ENCODE measurements around the gene RBMS1. TPM values are rescaled to one million over a fixed set of nuclear protein-coding genes. Genes with fewer than 3 reads are reported as not detected.

RBMS1 gene
- polyA plus RNA-seq, 1 donor (not counting 4 experiments of a cell fraction or from before 2014, with no cell fraction given): 89.1 TPM

DNA sequence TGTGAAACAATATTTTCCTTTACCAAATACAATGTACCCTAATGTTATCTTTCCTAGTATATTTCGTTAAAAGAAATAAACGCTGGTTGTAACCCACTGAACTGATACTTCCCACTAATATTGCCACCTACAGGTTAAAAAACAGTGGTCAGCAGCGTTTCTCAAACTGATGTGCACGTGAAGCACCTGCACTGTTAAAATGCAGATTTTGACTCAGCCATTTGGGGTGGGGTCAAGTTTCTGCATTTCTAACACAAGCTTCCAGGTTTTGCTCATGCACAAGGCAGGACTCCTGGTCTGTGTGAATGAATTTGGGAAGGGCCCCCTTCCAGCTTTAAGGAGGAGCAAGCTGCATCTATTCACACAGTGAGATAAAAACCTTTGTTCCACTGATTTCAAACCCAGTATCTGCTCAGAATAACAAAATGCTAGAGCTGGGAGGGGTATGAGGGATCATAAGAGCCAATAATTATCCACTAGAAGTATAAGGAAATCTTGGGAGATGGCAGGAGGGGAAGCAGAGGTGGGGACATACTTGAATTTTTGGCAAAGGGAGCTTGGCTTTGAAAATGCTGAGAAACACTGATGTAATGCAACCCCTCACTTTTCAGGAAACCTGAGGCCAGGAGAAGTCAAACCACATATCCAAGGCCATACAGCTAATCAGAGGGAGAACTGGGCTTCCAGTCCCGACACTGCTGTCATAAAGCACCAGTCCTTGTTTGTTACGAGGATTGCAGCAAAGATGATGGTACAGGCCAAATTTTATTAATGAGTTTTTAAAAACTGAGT is 116.2 kb downstream of the RBMS1 start:
- Histone ChIP-seq H3K27me3 (ENCODE audit: control insufficient read depth, extremely low read depth, insufficient read depth, low read length) (no peaks in the 10 kb centered on the region), H3K79me2 (ENCODE audit: control insufficient read depth, insufficient read depth, low read length) (peaks cover 96% of the 10 kb centered on the region), H3K9me1 (ENCODE audit: control insufficient read depth, extremely low read depth, insufficient read depth, low read length) (peaks cover 3% of the 10 kb centered on the region), H4K20me1 (ENCODE audit: control insufficient read depth, extremely low read depth, insufficient read depth, low read length) (no peaks in the 10 kb centered on the region), H3K9me3 (ENCODE audit: control insufficient read depth, low read depth, low read length) (no peaks in the 10 kb centered on the region), H3K4me3 (ENCODE audit: control insufficient read depth in 2 of 3, extremely low read depth in 1 of 3, insufficient read depth in 2 of 3, low read depth in 1 of 3, low read length in 3 of 3) (no peak overlapping the region), H3K4me1 (ENCODE audit: control insufficient read depth, extremely low read depth, insufficient read depth, low read length) (peaks cover 54% of the 10 kb centered on the region), H3K9ac (ENCODE audit: control insufficient read depth, extremely low read depth, insufficient read depth, low read length) (no peak overlapping the region), H3K4me2 (ENCODE audit: control insufficient read depth, extremely low read depth, insufficient read depth, low read depth, low read length) (peak overlapping the region; percentile 15), H3K36me3 (ENCODE audit: control insufficient read depth in 2 of 2, extremely low read depth in 1 of 2, insufficient read depth in 2 of 2, low read length in 2 of 2) (peaks cover 0 to 4% of the 10 kb centered on the region in 2 experiments), H3K27ac (ENCODE audit: control insufficient read depth, insufficient read depth, low read length) (no peak overlapping the region), H2AFZ (ENCODE audit: control insufficient read depth, low read length) (no peak overlapping the region)
- dilution Hi-C loops (cut with MboI; ENCODE audit: extremely low pct_ligation_motif_present, low sequenced_read_pairs): no loop called here
- DNase-seq (ENCODE audit: low read depth, low spot score): no peak
- FAIRE-seq: no peak
- TF ChIP-seq, protein P1, sequence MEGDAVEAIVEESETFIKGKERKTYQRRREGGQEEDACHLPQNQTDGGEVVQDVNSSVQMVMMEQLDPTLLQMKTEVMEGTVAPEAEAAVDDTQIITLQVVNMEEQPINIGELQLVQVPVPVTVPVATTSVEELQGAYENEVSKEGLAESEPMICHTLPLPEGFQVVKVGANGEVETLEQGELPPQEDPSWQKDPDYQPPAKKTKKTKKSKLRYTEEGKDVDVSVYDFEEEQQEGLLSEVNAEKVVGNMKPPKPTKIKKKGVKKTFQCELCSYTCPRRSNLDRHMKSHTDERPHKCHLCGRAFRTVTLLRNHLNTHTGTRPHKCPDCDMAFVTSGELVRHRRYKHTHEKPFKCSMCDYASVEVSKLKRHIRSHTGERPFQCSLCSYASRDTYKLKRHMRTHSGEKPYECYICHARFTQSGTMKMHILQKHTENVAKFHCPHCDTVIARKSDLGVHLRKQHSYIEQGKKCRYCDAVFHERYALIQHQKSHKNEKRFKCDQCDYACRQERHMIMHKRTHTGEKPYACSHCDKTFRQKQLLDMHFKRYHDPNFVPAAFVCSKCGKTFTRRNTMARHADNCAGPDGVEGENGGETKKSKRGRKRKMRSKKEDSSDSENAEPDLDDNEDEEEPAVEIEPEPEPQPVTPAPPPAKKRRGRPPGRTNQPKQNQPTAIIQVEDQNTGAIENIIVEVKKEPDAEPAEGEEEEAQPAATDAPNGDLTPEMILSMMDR (optimal IDR thresholded peaks at IDR 0.05 in 1 of 3, IDR thresholded peaks at IDR 0.05 in 1 of 3, conservative IDR thresholded peaks at IDR 0.05 in 1 of 3; ENCODE audit: extremely low read depth in 1 of 3, insufficient read depth in 2 of 3, low read length in 3 of 3): peak in 1 of 3 experiments; percentile 11
- no peak for TF ChIP-seq EZH2 (IDR thresholded peaks at IDR 0.05; ENCODE audit: low read length)

DNA sequence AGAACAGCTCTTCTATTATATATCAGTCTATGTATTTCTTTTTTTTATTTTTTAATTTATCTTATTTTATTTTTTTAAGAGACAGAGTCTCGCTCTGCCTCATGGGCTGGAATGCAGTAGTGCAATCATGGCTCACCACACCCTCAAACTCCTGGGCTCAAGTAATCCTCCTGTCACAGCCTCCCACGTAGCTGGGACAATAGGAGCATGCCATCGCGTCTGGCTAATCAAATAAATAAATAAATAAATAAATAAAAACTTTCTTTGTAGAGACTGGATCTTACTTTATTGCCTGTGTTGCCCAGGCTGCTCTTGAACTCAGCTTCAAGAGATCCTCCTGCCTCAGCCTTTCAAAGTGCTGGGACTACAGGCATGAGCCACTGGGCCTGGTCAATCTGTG is 117.0 kb downstream of the RBMS1 start:
- no peaks in the 10 kb centered on the region for H3K9me3 ChIP-seq (ENCODE audit: control insufficient read depth, low read depth, low read length)
- TF ChIP-seq EZH2 (IDR thresholded peaks at IDR 0.05; ENCODE audit: low read length): no peak
- TF ChIP-seq, protein P1 (optimal IDR thresholded peaks at IDR 0.05 in 1 of 3, IDR thresholded peaks at IDR 0.05 in 1 of 3, conservative IDR thresholded peaks at IDR 0.05 in 1 of 3; ENCODE audit: extremely low read depth in 1 of 3, insufficient read depth in 2 of 3, low read length in 3 of 3): no peak
- dilution Hi-C loops (cut with MboI; ENCODE audit: extremely low pct_ligation_motif_present, low sequenced_read_pairs): no loop called here
- H3K27me3 ChIP-seq (ENCODE audit: control insufficient read depth, extremely low read depth, insufficient read depth, low read length): no peaks in the 10 kb centered on the region
- H3K4me2 ChIP-seq (ENCODE audit: control insufficient read depth, extremely low read depth, insufficient read depth, low read depth, low read length): peak overlapping the region; percentile 15
- DNase-seq (ENCODE audit: low read depth, low spot score) (no peak), FAIRE-seq (no peak)
- H3K4me3 ChIP-seq (ENCODE audit: control insufficient read depth in 2 of 3, extremely low read depth in 1 of 3, insufficient read depth in 2 of 3, low read depth in 1 of 3, low read length in 3 of 3): no peak overlapping the region
- H3K4me1 ChIP-seq (ENCODE audit: control insufficient read depth, extremely low read depth, insufficient read depth, low read length): peaks cover 55% of the 10 kb centered on the region
- H3K9ac ChIP-seq (ENCODE audit: control insufficient read depth, extremely low read depth, insufficient read depth, low read length): no peak overlapping the region
- peaks cover 96% of the 10 kb centered on the region for H3K79me2 ChIP-seq (ENCODE audit: control insufficient read depth, insufficient read depth, low read length)
- peaks cover 2% of the 10 kb centered on the region for H3K9me1 ChIP-seq (ENCODE audit: control insufficient read depth, extremely low read depth, insufficient read depth, low read length)
- peak overlapping the region; percentile 51 for H3K27ac ChIP-seq (ENCODE audit: control insufficient read depth, insufficient read depth, low read length)
- H2AFZ ChIP-seq (ENCODE audit: control insufficient read depth, low read length): no peak overlapping the region
- no peaks in the 10 kb centered on the region for H4K20me1 ChIP-seq (ENCODE audit: control insufficient read depth, extremely low read depth, insufficient read depth, low read length)
- H3K36me3 ChIP-seq (ENCODE audit: control insufficient read depth in 2 of 2, extremely low read depth in 1 of 2, insufficient read depth in 2 of 2, low read length in 2 of 2): peaks cover 0 to 1% of the 10 kb centered on the region in 2 experiments

Data from keratinocyte (primary cell).